HCT116 (cell line): ENCODE measurements around the gene LRP1B. TPM values are rescaled to one million over a fixed set of nuclear protein-coding genes. Genes with fewer than 3 reads are reported as not detected.

Experiments
- ATAC-seq: fragments of 200-7000 bp; cut with Tn5 transposase; 2 replicates; pipeline ENCODE4 v1.9.1; 2020; ENCODE audit warnings: mild to moderate bottlenecking, moderate library complexity
- BruUV-seq: library from RNA; stranded (reverse); fragments of 400-500 nt; replicated peaks from 2 replicates; lab custom pipeline; 2021; lab: Mats Ljungman, UMichigan
- CTCF ChIA-PET: fragments of 300-600 bp; sonication (Branson Sonifier 250); formaldehyde crosslinking; loops from one replicate; lab custom pipeline; 2021; ENCODE audit warnings: antibody characterized with exemption; lab: Charles Lee
- POLR2A ChIA-PET: fragments of 300-600, 350-600 bp; sonication (Branson Sonifier 250); formaldehyde crosslinking; loops from one replicate; lab custom pipeline; 2021; ENCODE audit warnings: antibody characterized with exemption; lab: Charles Lee
- RAD21 ChIA-PET, 2 experiments: fragments of 300-600 bp; sonication (Branson Sonifier 250); formaldehyde crosslinking; loops; one replicate each; lab custom pipeline; 2023; ENCODE audit warnings: low total read pairs in 2 of 2; ENCODE audit not compliant: uncharacterized antibody in 2 of 2, unreplicated experiment in 2 of 2, low non-redundant PET in 1 of 2; lab: Charles Lee
- DNase-seq: peaks from one replicate; pipeline ENCODE4 v3.0.0-alpha.2; 2010; ENCODE audit warnings: low read depth, low spot score
- H2AFZ ChIP-seq: fragments of 200-600 bp; shearing (Covaris generic), sonication (generic); 2 replicates; pipeline ENCODE4 v1.6.1; 2017; ENCODE audit warnings: low read depth, mixed run types, mixed read lengths, antibody characterized with exemption, low read length; ENCODE audit not compliant: poor library complexity, severe bottlenecking
- H3K27ac ChIP-seq: 2 replicates; pipeline ENCODE4 v1.5.1; 2012; ENCODE audit warnings: low read depth, low read length
- H3K27me3 ChIP-seq: fragments of 200-600 bp; sonication (generic); 2 replicates; pipeline ENCODE4 v1.6.1; 2016; ENCODE audit warnings: mixed run types, low read length, mixed read lengths; ENCODE audit not compliant: insufficient read depth
- H3K36me3 ChIP-seq, 2 experiments: fragments of 200-500 bp in 1 of 2; fragments of 200-600 bp in 1 of 2; sonication (Bioruptor generic) in 1 of 2; sonication (generic) in 1 of 2; 2 replicates each; pipeline versions ENCODE4 v1.5.1 to v1.6.1; 2014 to 2016; ENCODE audit warnings: low read length in 2 of 2, inconsistent platforms in 1 of 2, mixed read lengths in 1 of 2, mixed run types in 1 of 2; ENCODE audit not compliant: insufficient read depth in 2 of 2, control insufficient read depth in 1 of 2
- H3K4me1 ChIP-seq, 2 experiments: fragments of 200-600 bp in 1 of 2; sonication (generic) in 1 of 2; 2 replicates each; pipeline versions ENCODE4 v1.5.1 to v1.6.1; 2012 to 2017; ENCODE audit warnings: low read length in 2 of 2, inconsistent platforms in 1 of 2, mild to moderate bottlenecking in 1 of 2, mixed read lengths in 1 of 2, mixed run types in 1 of 2, moderate library complexity in 1 of 2; ENCODE audit not compliant: insufficient read depth in 2 of 2, control insufficient read depth in 1 of 2
- H3K4me2 ChIP-seq: fragments of 200-600 bp; sonication (generic); 2 replicates; pipeline ENCODE4 v1.6.1; 2017; ENCODE audit warnings: mixed run types, low read length, mixed read lengths
- H3K4me3 ChIP-seq, 2 experiments: fragments of 200-600 bp in 1 of 2; sonication (generic) in 1 of 2; replicated peaks in 1 of 2; 2 replicates each; pipeline ENCODE4 v1.5.1; 2011 to 2016; ENCODE audit warnings: low read length in 2 of 2, control low read depth in 1 of 2, low read depth in 1 of 2, mild to moderate bottlenecking in 1 of 2, mixed read lengths in 1 of 2, mixed run types in 1 of 2
- H3K79me2 ChIP-seq: fragments of 200-600 bp; sonication (generic); 2 replicates; pipeline ENCODE4 v1.6.1; 2017; ENCODE audit warnings: mild to moderate bottlenecking, mixed run types, low read length, moderate library complexity, mixed read lengths; ENCODE audit not compliant: insufficient read depth
- H3K9ac ChIP-seq: fragments of 200-600 bp; sonication (generic); 2 replicates; pipeline ENCODE4 v1.6.1; 2016; ENCODE audit warnings: low read length, mixed read lengths
- H3K9me2 ChIP-seq: fragments of 200-600 bp; sonication (generic), shearing (Covaris generic); 2 replicates; pipeline ENCODE4 v1.6.1; 2017; ENCODE audit warnings: mixed run types, mild to moderate bottlenecking, moderate library complexity; ENCODE audit not compliant: insufficient read depth
- H3K9me3 ChIP-seq, 2 experiments: fragments of 200-500 bp in 1 of 2; fragments of 200-600 bp in 1 of 2; sonication (Bioruptor generic) in 1 of 2; sonication (generic) in 1 of 2; 2 replicates each; pipeline ENCODE4 v1.6.1; 2014 to 2017; ENCODE audit warnings: low read length in 2 of 2, mixed read lengths in 2 of 2, inconsistent platforms in 1 of 2, low read depth in 1 of 2, mild to moderate bottlenecking in 1 of 2, mixed run types in 1 of 2, moderate library complexity in 1 of 2; ENCODE audit not compliant: control insufficient read depth in 1 of 2, insufficient read depth in 1 of 2
- H4K20me1 ChIP-seq: fragments of 200-600 bp; sonication (generic), shearing (Covaris generic); 2 replicates; pipeline ENCODE4 v1.6.1; 2017; ENCODE audit warnings: mixed run types, mild to moderate bottlenecking, moderate library complexity; ENCODE audit not compliant: insufficient read depth
- ATF3 ChIP-seq: IDR thresholded peaks from 2 replicates; pipeline ENCODE4 v1.6.1; 2012
- CEBPB ChIP-seq: IDR thresholded peaks from 2 replicates; pipeline ENCODE4 v1.6.1; 2012; ENCODE audit warnings: low read depth
- EGR1 ChIP-seq: IDR thresholded peaks from 2 replicates; pipeline ENCODE4 v1.6.1; 2012; ENCODE audit warnings: low read depth
- ELF1 ChIP-seq: IDR thresholded peaks from 2 replicates; pipeline ENCODE4 v1.6.1; 2012; ENCODE audit warnings: low read depth, borderline replicate concordance
- EZH2phosphoT487 ChIP-seq: fragments of 200-600 bp; IDR thresholded peaks from 2 replicates; pipeline ENCODE4 v1.6.1; 2018; ENCODE audit warnings: antibody characterized with exemption, borderline replicate concordance
- FOSL1 ChIP-seq: IDR thresholded peaks from 2 replicates; pipeline ENCODE4 v1.6.1; 2012; ENCODE audit warnings: low read depth
- JUND ChIP-seq: IDR thresholded peaks from 2 replicates; pipeline ENCODE4 v1.6.1; 2012
- POLR2A ChIP-seq: IDR thresholded peaks from 2 replicates; pipeline ENCODE4 v1.7.0; 2011; ENCODE audit warnings: borderline replicate concordance; ENCODE audit not compliant: insufficient read depth, insufficient read length; ENCODE audit errors: extremely low read depth
- POLR2AphosphoS5 ChIP-seq: IDR thresholded peaks from 2 replicates; pipeline ENCODE4 v1.6.1; 2011; ENCODE audit warnings: mild to moderate bottlenecking, low read depth, low read length, moderate library complexity
- RAD21 ChIP-seq: IDR thresholded peaks from 2 replicates; pipeline ENCODE4 v1.6.1; 2012; ENCODE audit warnings: low read depth, mild to moderate bottlenecking
- SRF ChIP-seq: IDR thresholded peaks from 2 replicates; pipeline ENCODE4 v1.6.1; 2012; ENCODE audit warnings: low read depth
- TCF7L2 ChIP-seq: IDR thresholded peaks from 2 replicates; pipeline ENCODE4 v1.7.0; 2011; ENCODE audit warnings: borderline replicate concordance, inconsistent platforms; ENCODE audit not compliant: insufficient read depth, insufficient read length; ENCODE audit errors: extremely low read depth
- YY1 ChIP-seq: IDR thresholded peaks from 2 replicates; pipeline ENCODE4 v1.6.1; 2011; ENCODE audit warnings: low read length, low read depth, moderate library complexity, mild to moderate bottlenecking; ENCODE audit not compliant: insufficient replicate concordance; ENCODE audit errors: extremely low read depth
- ZBTB33 ChIP-seq: IDR thresholded peaks from 2 replicates; pipeline ENCODE4 v1.6.1; 2011; ENCODE audit warnings: mild to moderate bottlenecking, low read length, moderate library complexity; ENCODE audit not compliant: insufficient replicate concordance; ENCODE audit errors: extremely low read depth
- ZFX ChIP-seq: fragments of 450-650 bp; IDR thresholded peaks from 2 replicates; pipeline ENCODE4 v1.6.1; 2017
- ZNF274 ChIP-seq: fragments of 200-500 bp; sonication (Bioruptor generic); IDR thresholded peaks from 2 replicates; pipeline ENCODE4 v1.6.1; 2014; ENCODE audit warnings: mild to moderate bottlenecking, low read depth, low read length, inconsistent platforms
- intact Hi-C: fragments of 100-400 bp; cut with micrococcal nuclease; formaldehyde crosslinking; loops from 2 replicates; pipeline ENCODE4 v1.10.0; 2022
- total RNA-seq: library from RNA; stranded (reverse); gene quantifications from one replicate; pipeline ENCODE4 v1.2.1, GENCODE V29; 2021; ENCODE audit not compliant: unreplicated experiment

Gene LRP1B
- total RNA-seq, 1 experiment from 2014 or later, result 0.34 TPM

- H3K79me2 ChIP-seq, result no peaks in the 10 kb centered on the region
- ATAC-seq (no peak), DNase-seq (no peak)
- no TSS peak for BruUV-seq
- H3K27me3 ChIP-seq, result no peaks in the 10 kb centered on the region
- no peaks in the 10 kb centered on the region for H3K4me1 ChIP-seq
- no peak overlapping the region for H3K27ac ChIP-seq
- no peak overlapping the region for H2AFZ ChIP-seq
- no peaks in the 10 kb centered on the region for H4K20me1 ChIP-seq
- RAD21 ChIA-PET, result no interaction called here
- POLR2A ChIA-PET, result no interaction called here
- intact Hi-C loops, result no loop called here
- H3K4me3 ChIP-seq, result no peak overlapping the region
- TF ChIP-seq ELF1 (no peak), JUND (no peak), EGR1 (no peak), FOSL1 (no peak), POLR2A (no peak), YY1 (no peak), SRF (no peak), ZFX (no peak), ATF3 (no peak), ZBTB33 (no peak), EZH2phosphoT487 (no peak), RAD21 (no peak), ZNF274 (no peak), POLR2AphosphoS5 (no peak), CEBPB (no peak), TCF7L2 (no peak)
- H3K9me2 ChIP-seq, result no peaks in the 10 kb centered on the region
- no peak overlapping the region for H3K4me2 ChIP-seq
- H3K9ac ChIP-seq, result no peak overlapping the region
- CTCF ChIA-PET, result no interaction called here
- H3K9me3 ChIP-seq, result no peaks in the 10 kb centered on the region
- no peaks in the 10 kb centered on the region for H3K36me3 ChIP-seq
These were observed 1101.3 kb downstream of the LRP1B start for GRCh38 chr2:141029428-141030078.
